Neural progenitor cell (in vitro differentiated cells): Measurements from ENCODE around the gene SEZ6L. TPM values are rescaled to one million over a fixed set of nuclear protein-coding genes. Genes with fewer than 3 reads are reported as not detected.

Experiments used
- DNase-seq: peaks from one replicate; pipeline ENCODE4 v3.0.0-alpha.2; 2016; ENCODE audit warnings: low spot score
- H2AFZ ChIP-seq: fragments of 200-600 bp; sonication (generic); replicated peaks from 2 replicates; pipeline ENCODE4 v1.6.1; 2016; ENCODE audit warnings: antibody characterized with exemption
- H3F3A ChIP-seq: fragments of 200-600 bp; sonication (generic); 2 replicates; pipeline ENCODE4 v1.6.1; 2016; ENCODE audit warnings: antibody characterized with exemption, low read depth
- H3K27ac ChIP-seq: fragments of 200-600 bp; sonication (generic); 2 replicates; pipeline ENCODE4 v1.5.1; 2016; ENCODE audit warnings: mild to moderate bottlenecking
- H3K27me3 ChIP-seq: fragments of 200-600 bp; sonication (generic); 2 replicates; pipeline ENCODE4 v1.6.1; 2016; ENCODE audit warnings: mild to moderate bottlenecking, moderate library complexity
- H3K36me3 ChIP-seq: fragments of 200-600 bp; sonication (generic); 2 replicates; pipeline ENCODE4 v1.5.1; 2016
- H3K4me1 ChIP-seq: fragments of 200-600 bp; sonication (generic); 2 replicates; pipeline ENCODE4 v1.6.1; 2016; ENCODE audit warnings: mixed run types
- H3K4me2 ChIP-seq: fragments of 200-600 bp; sonication (generic); 2 replicates; pipeline ENCODE4 v1.6.1; 2016
- H3K4me3 ChIP-seq: fragments of 200-600 bp; sonication (generic); 2 replicates; pipeline ENCODE4 v1.5.1; 2016
- H3K79me2 ChIP-seq: fragments of 200-600 bp; sonication (generic); 2 replicates; pipeline ENCODE4 v1.6.1; 2016; ENCODE audit warnings: low read depth
- H3K9ac ChIP-seq: fragments of 200-600 bp; sonication (generic); 2 replicates; pipeline ENCODE4 v1.6.1; 2016
- H3K9me3 ChIP-seq: fragments of 200-600 bp; sonication (generic); 2 replicates; pipeline ENCODE4 v1.5.1; 2016; ENCODE audit warnings: low read depth
- H4K20me1 ChIP-seq: fragments of 200-600 bp; sonication (generic); 2 replicates; pipeline ENCODE4 v1.6.1; 2016; ENCODE audit warnings: low read depth
- H3K27ac Mint-ChIP-seq: 3 replicates; pipeline ENCODE4 v1.8.0; 2021; ENCODE audit warnings: mixed read lengths
- H3K27me3 Mint-ChIP-seq: 2 replicates; pipeline ENCODE4 v1.8.0; 2022; ENCODE audit warnings: low read depth, mild to moderate bottlenecking, inconsistent platforms, moderate library complexity, mixed read lengths; ENCODE audit not compliant: insufficient read depth
- H3K36me3 Mint-ChIP-seq: 3 replicates; pipeline ENCODE4 v1.8.0; 2021; ENCODE audit warnings: mixed read lengths
- H3K4me1 Mint-ChIP-seq: 3 replicates; pipeline ENCODE4 v1.8.0; 2021; ENCODE audit warnings: mixed read lengths
- H3K4me3 Mint-ChIP-seq: 3 replicates; pipeline ENCODE4 v1.8.0; 2021; ENCODE audit warnings: mild to moderate bottlenecking, moderate library complexity, mixed read lengths
- H3K9me3 Mint-ChIP-seq: 3 replicates; pipeline ENCODE4 v1.8.0; 2020; ENCODE audit warnings: mixed read lengths
- CTCF ChIP-seq: fragments of 200-600 bp; sonication (generic); IDR thresholded peaks from 2 replicates; pipeline ENCODE4 v1.5.1; 2017; ENCODE audit warnings: antibody characterized with exemption, mild to moderate bottlenecking
- EZH2 ChIP-seq: fragments of 200-600 bp; sonication (generic); IDR thresholded peaks from 2 replicates; pipeline ENCODE4 v1.6.1; 2017; ENCODE audit warnings: antibody characterized with exemption, mild to moderate bottlenecking, moderate library complexity
- EZH2phosphoT487 ChIP-seq: fragments of 200-600 bp; sonication (generic); IDR thresholded peaks from 2 replicates; pipeline ENCODE4 v1.6.1; 2017; ENCODE audit warnings: antibody characterized with exemption
- total RNA-seq: library from RNA; depleted of rRNA; stranded (reverse); fragments of >200 nt; gene quantifications from 2 replicates; pipeline ENCODE4 v1.2.3, GENCODE V29; 2015; ENCODE audit warnings: low replicate concordance

The SEZ6L gene
- total RNA-seq, 1 donor from 2014 or later, result 0.22 TPM

GRCh38 chr22:26399289-26399688, 230.0 kb downstream of the SEZ6L start:
- H3K27ac ChIP-seq, result no peak overlapping the region
- no peak overlapping the region for H3K4me3 ChIP-seq
- H3F3A ChIP-seq, result peaks cover 19% of the 10 kb centered on the region
- H2AFZ ChIP-seq, result peak overlapping the region; percentile 18
- no peaks in the 10 kb centered on the region for H3K36me3 ChIP-seq
- no peaks in the 10 kb centered on the region for H3K27me3 ChIP-seq
- Mint-ChIP-seq H3K9me3 (no peaks in the 10 kb centered on the region), H3K4me3 (no peak overlapping the region), H3K27ac (no peak overlapping the region), H3K4me1 (peaks cover 32% of the 10 kb centered on the region), H3K36me3 (no peaks in the 10 kb centered on the region), H3K27me3 (peaks cover 13% of the 10 kb centered on the region)
- H3K4me2 ChIP-seq, result no peak overlapping the region
- H3K9ac ChIP-seq, result no peak overlapping the region
- H3K9me3 ChIP-seq, result no peaks in the 10 kb centered on the region
- no peaks in the 10 kb centered on the region for H3K79me2 ChIP-seq
- DNase-seq, result no peak
- peaks cover 22% of the 10 kb centered on the region for H3K4me1 ChIP-seq
- no peaks in the 10 kb centered on the region for H4K20me1 ChIP-seq
- TF ChIP-seq CTCF (no peak), EZH2phosphoT487 (no peak)

DNA sequence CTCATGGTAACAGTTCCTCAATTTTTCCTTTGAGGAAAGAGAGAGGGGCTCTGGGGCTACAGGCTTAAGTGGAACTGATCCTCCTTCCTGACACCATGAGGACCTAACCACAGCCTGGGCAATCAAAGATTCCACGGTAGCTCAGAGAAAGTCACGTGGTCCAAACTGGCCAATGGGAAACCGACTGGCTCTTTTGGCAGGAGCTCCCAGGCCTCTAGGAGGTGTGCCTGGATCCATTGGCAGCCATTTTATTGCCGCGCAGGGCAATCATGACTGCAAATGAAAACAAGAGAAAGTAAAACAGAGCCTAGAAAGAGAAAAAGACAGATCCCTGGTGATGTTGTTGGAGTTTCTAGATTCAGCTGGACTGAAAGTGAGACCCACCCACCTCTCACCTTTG, 232.5 kb downstream of the SEZ6L start:
- H3K4me2 ChIP-seq, result no peak overlapping the region
- Mint-ChIP-seq H3K4me3 (no peak overlapping the region), H3K9me3 (no peaks in the 10 kb centered on the region), H3K27ac (no peak overlapping the region), H3K36me3 (no peaks in the 10 kb centered on the region), H3K27me3 (peaks cover 12% of the 10 kb centered on the region), H3K4me1 (peaks cover 28% of the 10 kb centered on the region)
- H3K36me3 ChIP-seq, result no peaks in the 10 kb centered on the region
- peak overlapping the region; percentile 46 for H2AFZ ChIP-seq
- H3F3A ChIP-seq, result peaks cover 7% of the 10 kb centered on the region
- no peaks in the 10 kb centered on the region for H3K9me3 ChIP-seq
- no peaks in the 10 kb centered on the region for H4K20me1 ChIP-seq
- no peak for DNase-seq
- H3K9ac ChIP-seq, result no peak overlapping the region
- TF ChIP-seq CTCF, result no peak
- TF ChIP-seq EZH2, result no peak
- TF ChIP-seq EZH2phosphoT487, result no peak
- H3K27me3 ChIP-seq, result no peaks in the 10 kb centered on the region
- no peaks in the 10 kb centered on the region for H3K79me2 ChIP-seq
- H3K27ac ChIP-seq, result no peak overlapping the region
- peaks cover 10% of the 10 kb centered on the region for H3K4me1 ChIP-seq
- no peak overlapping the region for H3K4me3 ChIP-seq

- H4K20me1 ChIP-seq, result no peaks in the 10 kb centered on the region
- H3K4me2 ChIP-seq, result peak overlapping the region; percentile 32
- no peak overlapping the region for H3K27ac Mint-ChIP-seq
- H3K4me3 Mint-ChIP-seq, result no peak overlapping the region
- H3K9me3 Mint-ChIP-seq, result no peaks in the 10 kb centered on the region
- H3K36me3 ChIP-seq, result no peaks in the 10 kb centered on the region
- peaks cover 31% of the 10 kb centered on the region for H3K4me1 Mint-ChIP-seq
- peaks cover 10% of the 10 kb centered on the region for H3K4me1 ChIP-seq
- peaks cover 7% of the 10 kb centered on the region for H3F3A ChIP-seq
- no peak overlapping the region for H3K9ac ChIP-seq
- no peaks in the 10 kb centered on the region for H3K9me3 ChIP-seq
- H3K27ac ChIP-seq, result no peak overlapping the region
- no peak overlapping the region for H3K4me3 ChIP-seq
- peaks cover under 1% of the 10 kb centered on the region for H3K27me3 ChIP-seq
- no peaks in the 10 kb centered on the region for H3K79me2 ChIP-seq
- peaks cover 12% of the 10 kb centered on the region for H3K27me3 Mint-ChIP-seq
- no peak overlapping the region for H2AFZ ChIP-seq
- no peak for TF ChIP-seq EZH2
- TF ChIP-seq CTCF, result no peak
- TF ChIP-seq EZH2phosphoT487, result no peak
- peak; percentile 33 for DNase-seq
- H3K36me3 Mint-ChIP-seq, result no peaks in the 10 kb centered on the region
These were observed 235.7 kb downstream of the SEZ6L start for GRCh38 chr22:26404851-26405421.
